HG03159 (cell line): ENCODE results near the gene MROH2A.

ENCODE experiments used
- ATAC-seq: cut with Tn5 transposase; IDR thresholded peaks from one replicate; pipeline ENCODE4 v1.9.1; 2021; ENCODE audit warnings: mild to moderate bottlenecking, moderate library complexity; ENCODE audit not compliant: unreplicated experiment

The MROH2A gene

GRCh38 chr2:233818639-233819621 lies 40.8 kb downstream of the MROH2A start:
- ATAC-seq: no peak

- ATAC-seq: no peak
Observed at GRCh38 chr2:233819884-233820773, 42.0 kb downstream of the MROH2A start.

- no peak for ATAC-seq
Observed at GRCh38 chr2:233820774-233821105, 42.6 kb downstream of the MROH2A start.

- no peak for ATAC-seq
Observed at GRCh38 chr2:233821196-233821595, 43.1 kb downstream of the MROH2A start.

- no peak for ATAC-seq
Observed at GRCh38 chr2:233821709-233822100, 43.6 kb downstream of the MROH2A start.

- ATAC-seq: no peak
Observed at GRCh38 chr2:233822101-233822771, 44.1 kb downstream of the MROH2A start.

GRCh38 chr2:233822781-233823730 lies 44.9 kb downstream of the MROH2A start:
- ATAC-seq: no peak

- no peak for ATAC-seq
Observed at GRCh38 chr2:233823731-233824121, 45.6 kb downstream of the MROH2A start.

GRCh38 chr2:233824373-233824772 lies 46.2 kb downstream of the MROH2A start:
- no peak for ATAC-seq

- ATAC-seq: no peak
Observed at GRCh38 chr2:233828546-233829192, 50.5 kb downstream of the MROH2A start.

GRCh38 chr2:233829193-233830110 lies 51.3 kb downstream of the MROH2A start:
- ATAC-seq: no peak

GRCh38 chr2:233830111-233830802 lies 52.1 kb downstream of the MROH2A start:
- ATAC-seq: no peak

GRCh38 chr2:233831011-233831721 lies 53.0 kb downstream of the MROH2A start:
- no peak for ATAC-seq

GRCh38 chr2:233831861-233832260 lies 53.7 kb downstream of the MROH2A start:
- no peak for ATAC-seq

GRCh38 chr2:233832414-233832813 lies 54.3 kb downstream of the MROH2A start:
- ATAC-seq: no peak

GRCh38 chr2:233832869-233833311 lies 54.8 kb downstream of the MROH2A start:
- ATAC-seq: no peak

- no peak for ATAC-seq
Observed at GRCh38 chr2:233833345-233833744, 55.2 kb downstream of the MROH2A start.
